Gastrocnemius medialis (tissue), 4 donors: ENCODE measurements around the gene PXMP2. TPM values are rescaled to one million over a fixed set of nuclear protein-coding genes. Genes with fewer than 3 reads are reported as not detected.

ENCODE experiments used
- ATAC-seq, 2 donors: fragments of 150-250 bp; one replicate each; pipeline ENCODE4 v1.9.1; 2016
- DNase-seq, 2 donors: peaks; one replicate each; pipeline ENCODE4 v3.0.0-alpha.2; 2019
- H3K27ac ChIP-seq, 4 donors: fragments of 200-600 bp; sonication (generic); 1 replicate in 1 of 4; 2 replicates in 3 of 4; pipeline ENCODE4 v1.5.1; 2016 to 2018; ENCODE audit warnings: mild to moderate bottlenecking in 2 of 4, moderate library complexity in 1 of 4
- H3K27me3 ChIP-seq, 3 donors: fragments of 200-600 bp; sonication (generic) in 2 of 3; 1 replicate in 1 of 3; 2 replicates in 2 of 3; pipeline versions ENCODE4 v1.5.1 to v1.6.0; 2016 to 2019; ENCODE audit warnings: mild to moderate bottlenecking in 1 of 3, moderate library complexity in 1 of 3
- H3K36me3 ChIP-seq, 2 donors: fragments of 200-600 bp; sonication (generic) in 1 of 2; one replicate each; pipeline ENCODE4 v1.5.1; 2017 to 2018
- H3K4me1 ChIP-seq, 2 donors: fragments of 200-600 bp; sonication (generic) in 1 of 2; one replicate each; pipeline ENCODE4 v1.5.1; 2016 to 2017; ENCODE audit warnings: mild to moderate bottlenecking in 2 of 2
- H3K4me3 ChIP-seq, 4 donors: fragments of 200-600 bp; sonication (generic) in 3 of 4; 1 replicate in 1 of 4; 2 replicates in 3 of 4; pipeline ENCODE4 v1.5.1; 2016 to 2019; ENCODE audit warnings: mild to moderate bottlenecking in 2 of 4
- H3K9me3 ChIP-seq, 3 donors: fragments of 200-600 bp; sonication (generic) in 2 of 3; 1 replicate in 1 of 3; 2 replicates in 2 of 3; pipeline ENCODE4 v1.5.1; 2016 to 2019
- CTCF ChIP-seq, 5 experiments: fragments of 450-650 bp in 3 of 5; fragments of 200-600 bp in 2 of 5; sonication (generic) in 2 of 5; IDR thresholded peaks in 4 of 5; conservative IDR thresholded peaks in 1 of 5; 1 replicate in 4 of 5; 2 replicates in 1 of 5; pipeline ENCODE4 v1.5.1; 2016 to 2019; ENCODE audit warnings: antibody characterized with exemption in 5 of 5, mild to moderate bottlenecking in 3 of 5, moderate library complexity in 3 of 5
- POLR2A ChIP-seq, 2 donors: fragments of 450-650 bp; IDR thresholded peaks; one replicate each; pipeline ENCODE4 v1.6.1; 2017; ENCODE audit warnings: antibody characterized with exemption in 2 of 2, mild to moderate bottlenecking in 2 of 2, moderate library complexity in 2 of 2
- in situ Hi-C, 4 donors: fragments of 200-750 bp; cut with MboI; loops; one replicate each; pipeline versions ENCODE4 v1.15.0 to v1.8.0; 2017; ENCODE audit warnings: low sequenced_read_pairs in 4 of 4
- intact Hi-C: fragments of 100-400 bp; cut with DNase I; formaldehyde crosslinking; loops from one replicate; pipeline ENCODE4 v1.15.1; 2023; ENCODE audit warnings: low total_unique reads
- total RNA-seq, 4 donors: library from RNA; depleted of rRNA; stranded (reverse); fragments of >200 nt; gene quantifications; one replicate each; pipeline versions ENCODE4 v1.1.0 to v1.2.3, GENCODE V29; 2016

PXMP2 gene
- total RNA-seq, 4 donors from 2014 or later, result 16.0 to 44.8 (median 38.6) TPM

GRCh38 chr12:132660052-132660451 lies 27.3 kb upstream of the PXMP2 start:
- Histone ChIP-seq H3K4me1 (no peaks in the 10 kb centered on the region), H3K27me3 (no peaks in the 10 kb centered on the region), H3K9me3 (no peaks in the 10 kb centered on the region), H3K4me3 (no peak overlapping the region), H3K27ac (no peak overlapping the region), H3K36me3 (peaks cover 0 to 93% of the 10 kb centered on the region in 2 donors)
- TF ChIP-seq POLR2A (IDR thresholded peaks at IDR 0.05) (no peak), CTCF (IDR thresholded peaks at IDR 0.05 in 4 of 5, conservative IDR thresholded peaks at IDR 0.05 in 1 of 5) (no peak)
- no peak for ATAC-seq
- in situ Hi-C loops, result no loop called here
- intact Hi-C loops, result no loop called here
- no peak for DNase-seq

- in situ Hi-C loops (no loop called here), intact Hi-C loops (no loop called here)
- ATAC-seq (no peak), DNase-seq (no peak)
- no peak overlapping the region for H3K27ac ChIP-seq
- no peak overlapping the region for H3K4me3 ChIP-seq
- no peaks in the 10 kb centered on the region for H3K9me3 ChIP-seq
- H3K27me3 ChIP-seq, result no peaks in the 10 kb centered on the region
- no peaks in the 10 kb centered on the region for H3K4me1 ChIP-seq
- TF ChIP-seq POLR2A (IDR thresholded peaks at IDR 0.05), result no peak
- no peak for TF ChIP-seq CTCF (IDR thresholded peaks at IDR 0.05 in 4 of 5, conservative IDR thresholded peaks at IDR 0.05 in 1 of 5)
- H3K36me3 ChIP-seq, result peaks cover 0 to 94% of the 10 kb centered on the region in 2 donors
Measured at GRCh38 chr12:132660996-132661395, 26.4 kb upstream of the PXMP2 start.

GRCh38 chr12:132661972-132662371 lies 25.4 kb upstream of the PXMP2 start:
- peaks cover 0 to 95% of the 10 kb centered on the region in 2 donors for H3K36me3 ChIP-seq
- ATAC-seq, result no peak
- TF ChIP-seq POLR2A (IDR thresholded peaks at IDR 0.05), result no peak
- no peak for TF ChIP-seq CTCF (IDR thresholded peaks at IDR 0.05 in 4 of 5, conservative IDR thresholded peaks at IDR 0.05 in 1 of 5)

DNA sequence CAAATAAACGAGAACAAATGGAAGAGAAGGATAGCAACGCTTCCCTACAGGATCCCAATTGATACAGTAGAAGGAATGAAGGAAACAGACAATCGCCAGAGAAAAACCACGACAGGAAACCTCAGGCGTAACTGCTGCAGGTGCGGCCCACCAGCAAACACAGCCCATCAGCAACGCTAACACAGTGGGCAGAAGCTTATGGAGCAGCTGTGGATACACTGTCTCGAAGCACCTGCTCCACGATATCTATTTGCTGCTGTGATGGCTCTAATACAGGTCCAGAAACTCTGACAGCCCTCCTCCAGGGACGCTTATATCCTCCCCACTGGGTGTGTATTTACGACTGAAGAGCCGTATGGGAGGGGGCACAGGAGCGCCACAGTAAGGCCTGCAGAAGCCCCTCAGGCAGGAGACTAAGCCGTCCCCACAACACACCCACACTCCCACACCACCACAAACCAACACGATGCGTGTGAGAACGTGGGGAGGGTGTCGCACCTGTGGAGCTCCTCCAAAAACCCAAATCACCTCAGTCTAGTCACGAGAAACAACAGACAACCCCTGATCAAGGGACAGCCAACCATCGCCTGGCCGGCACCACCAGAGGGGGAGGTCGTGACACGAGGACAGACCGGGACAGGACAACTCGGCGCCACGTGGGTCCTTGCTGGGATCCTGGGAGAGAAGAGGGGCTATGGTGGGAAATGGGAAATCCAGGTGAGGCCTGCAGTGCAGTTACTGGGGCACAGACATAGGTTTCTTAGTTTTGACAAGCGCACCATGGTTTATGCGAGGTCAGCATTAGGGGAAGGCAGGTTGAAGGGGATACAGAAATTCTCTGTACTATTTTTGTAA lies 24.3 kb upstream of the PXMP2 start:
- ATAC-seq (no peak), DNase-seq (no peak)
- intact Hi-C loops, result no loop called here
- TF ChIP-seq POLR2A (IDR thresholded peaks at IDR 0.05) (no peak), CTCF (IDR thresholded peaks at IDR 0.05 in 4 of 5, conservative IDR thresholded peaks at IDR 0.05 in 1 of 5) (no peak)
- Histone ChIP-seq H3K9me3 (no peaks in the 10 kb centered on the region), H3K4me1 (no peaks in the 10 kb centered on the region), H3K27me3 (no peaks in the 10 kb centered on the region), H3K27ac (no peak overlapping the region), H3K4me3 (no peak overlapping the region), H3K36me3 (peaks cover 0 to 95% of the 10 kb centered on the region in 2 donors)
- in situ Hi-C loops, result no loop called here

More at GRCh38 chr12:132661972-132662371, 25.4 kb upstream of the PXMP2 start:
- Histone ChIP-seq H3K27me3 (no peaks in the 10 kb centered on the region), H3K27ac (no peak overlapping the region), H3K4me3 (no peak overlapping the region), H3K4me1 (no peaks in the 10 kb centered on the region), H3K9me3 (no peaks in the 10 kb centered on the region)
- no peak for DNase-seq
- in situ Hi-C loops, result no loop called here
- intact Hi-C loops, result no loop called here
